ENCODE data around the gene C16orf54. TPM values are rescaled to one million over a fixed set of nuclear protein-coding genes. Genes with fewer than 3 reads are reported as not detected.

Gene C16orf54
- total RNA-seq, 2 donors from 2014 or later, result 1.7 TPM

DNA sequence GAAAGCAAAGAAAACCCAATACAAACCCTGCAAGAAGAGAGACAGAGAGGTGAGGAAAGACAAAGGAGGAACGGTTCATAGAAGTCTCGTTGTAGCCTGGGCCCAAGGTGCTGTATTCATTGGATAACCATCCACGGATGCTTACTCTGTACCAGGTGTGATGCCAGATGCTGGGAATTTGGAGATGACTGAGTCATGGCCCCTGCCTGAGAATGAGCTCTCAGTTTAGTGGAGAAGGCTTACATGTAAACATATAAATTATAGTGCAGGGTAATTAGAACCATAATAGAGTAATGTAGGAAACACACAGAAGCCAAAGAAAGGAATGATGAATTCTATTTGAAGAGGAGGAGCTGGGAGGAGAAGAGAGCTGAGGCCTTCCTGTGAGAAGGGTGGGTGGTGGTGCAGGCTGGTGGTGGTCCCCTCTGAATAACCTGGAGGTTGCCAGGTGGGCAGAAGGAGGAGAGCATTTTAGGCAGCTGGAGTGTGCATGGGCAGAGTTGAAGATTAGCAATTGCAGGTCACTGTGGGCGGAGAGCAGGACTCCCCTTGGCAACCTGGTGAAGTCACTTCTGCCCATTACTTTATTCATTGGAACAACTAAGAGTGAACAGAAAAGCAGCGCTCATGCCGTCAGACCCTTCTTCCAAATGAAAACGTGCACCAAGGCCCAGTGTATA is 24.6 kb upstream of the C16orf54 start:
- intact Hi-C loops (cut with DNase I), result no loop called here
- H3K4me1 ChIP-seq, result no peaks in the 10 kb centered on the region
- no peak overlapping the region for H3K4me3 ChIP-seq
- H3K36me3 ChIP-seq, result no peaks in the 10 kb centered on the region
- no peak overlapping the region for H3K27ac ChIP-seq
- no peaks in the 10 kb centered on the region for H3K27me3 ChIP-seq
- H3K9me3 ChIP-seq, result no peaks in the 10 kb centered on the region
- peak overlapping the region in 1 of 2 donors; percentile 19 for H3K9ac ChIP-seq (ENCODE audit: low read depth in 2 of 2, low read length in 2 of 2)
- TF ChIP-seq, protein P1, sequence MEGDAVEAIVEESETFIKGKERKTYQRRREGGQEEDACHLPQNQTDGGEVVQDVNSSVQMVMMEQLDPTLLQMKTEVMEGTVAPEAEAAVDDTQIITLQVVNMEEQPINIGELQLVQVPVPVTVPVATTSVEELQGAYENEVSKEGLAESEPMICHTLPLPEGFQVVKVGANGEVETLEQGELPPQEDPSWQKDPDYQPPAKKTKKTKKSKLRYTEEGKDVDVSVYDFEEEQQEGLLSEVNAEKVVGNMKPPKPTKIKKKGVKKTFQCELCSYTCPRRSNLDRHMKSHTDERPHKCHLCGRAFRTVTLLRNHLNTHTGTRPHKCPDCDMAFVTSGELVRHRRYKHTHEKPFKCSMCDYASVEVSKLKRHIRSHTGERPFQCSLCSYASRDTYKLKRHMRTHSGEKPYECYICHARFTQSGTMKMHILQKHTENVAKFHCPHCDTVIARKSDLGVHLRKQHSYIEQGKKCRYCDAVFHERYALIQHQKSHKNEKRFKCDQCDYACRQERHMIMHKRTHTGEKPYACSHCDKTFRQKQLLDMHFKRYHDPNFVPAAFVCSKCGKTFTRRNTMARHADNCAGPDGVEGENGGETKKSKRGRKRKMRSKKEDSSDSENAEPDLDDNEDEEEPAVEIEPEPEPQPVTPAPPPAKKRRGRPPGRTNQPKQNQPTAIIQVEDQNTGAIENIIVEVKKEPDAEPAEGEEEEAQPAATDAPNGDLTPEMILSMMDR (IDR thresholded peaks at IDR 0.05), result no peak
- no peak for DNase-seq

GRCh38 chr16:29769507-29769906 is 23.7 kb upstream of the C16orf54 start:
- Histone ChIP-seq H3K4me1 (peaks cover 3% of the 10 kb centered on the region), H3K4me3 (no peak overlapping the region), H3K27ac (no peak overlapping the region), H3K9ac (ENCODE audit: low read depth in 2 of 2, low read length in 2 of 2) (no peak overlapping the region), H3K27me3 (no peaks in the 10 kb centered on the region), H3K9me3 (no peaks in the 10 kb centered on the region), H3K36me3 (no peaks in the 10 kb centered on the region)
- TF ChIP-seq, protein P1 (IDR thresholded peaks at IDR 0.05), result no peak
- intact Hi-C loops (cut with DNase I), result no loop called here
- DNase-seq, result no peak

GRCh38 chr16:29767062-29767461 is 21.3 kb upstream of the C16orf54 start:
- DNase-seq, result no peak
- intact Hi-C loops (cut with DNase I), result no loop called here

DNA sequence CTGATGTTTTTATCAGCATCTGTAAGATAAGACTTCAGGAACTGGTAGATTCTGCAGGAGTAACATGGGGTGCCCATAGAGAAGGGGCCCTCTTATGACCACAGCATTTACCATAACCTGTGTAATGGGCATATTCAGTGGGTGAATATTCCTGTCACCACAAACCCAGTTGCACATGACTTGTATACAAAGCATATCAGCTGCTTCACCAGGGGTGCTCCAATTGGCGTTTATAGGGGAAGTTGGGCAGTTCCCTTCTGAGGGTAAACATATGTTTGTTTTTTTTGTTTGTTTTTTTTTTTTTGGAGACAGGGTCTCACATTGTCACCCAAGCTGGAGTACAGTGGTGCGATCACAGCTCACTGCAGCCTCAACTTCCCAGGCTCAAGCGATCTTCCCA is 20.8 kb upstream of the C16orf54 start:
- no peak for DNase-seq
- H3K27ac ChIP-seq, result no peak overlapping the region
- peaks cover 5% of the 10 kb centered on the region for H3K4me1 ChIP-seq
- no peak overlapping the region for H3K9ac ChIP-seq (ENCODE audit: low read depth in 2 of 2, low read length in 2 of 2)
- intact Hi-C loops (cut with DNase I), result no loop called here
- no peaks in the 10 kb centered on the region for H3K9me3 ChIP-seq
- TF ChIP-seq, protein P1 (IDR thresholded peaks at IDR 0.05), result no peak
- H3K27me3 ChIP-seq, result no peaks in the 10 kb centered on the region
- H3K4me3 ChIP-seq, result no peak overlapping the region
- H3K36me3 ChIP-seq, result no peaks in the 10 kb centered on the region

More at GRCh38 chr16:29767062-29767461, 21.3 kb upstream of the C16orf54 start:
- Histone ChIP-seq H3K4me1 (peaks cover 5% of the 10 kb centered on the region), H3K36me3 (no peaks in the 10 kb centered on the region), H3K9me3 (no peaks in the 10 kb centered on the region), H3K27me3 (no peaks in the 10 kb centered on the region), H3K4me3 (no peak overlapping the region), H3K9ac (ENCODE audit: low read depth in 2 of 2, low read length in 2 of 2) (no peak overlapping the region), H3K27ac (no peak overlapping the region)
- TF ChIP-seq, protein P1 (IDR thresholded peaks at IDR 0.05), result no peak

- Histone ChIP-seq H3K9me3 (no peaks in the 10 kb centered on the region), H3K4me1 (peaks cover 5% of the 10 kb centered on the region), H3K4me3 (no peak overlapping the region), H3K27ac (peak overlapping the region; percentile 56), H3K9ac (ENCODE audit: low read depth in 2 of 2, low read length in 2 of 2) (peak overlapping the region in 1 of 2 donors; percentile 34), H3K36me3 (no peaks in the 10 kb centered on the region), H3K27me3 (no peaks in the 10 kb centered on the region)
- TF ChIP-seq, protein P1 (IDR thresholded peaks at IDR 0.05), result no peak
- DNase-seq, result peak; percentile 80
- intact Hi-C loops (cut with DNase I), result no loop called here
These were observed 19.6 kb upstream of the C16orf54 start for GRCh38 chr16:29765167-29766032.
